Activated CD8-positive, alpha-beta memory T cell treated with anti-CD3 and anti-CD28 coated beads for 1 hour (primary cell): ENCODE results near the gene MMAB.

Experiments
- DNase-seq, 2 donors: peaks; one replicate each; pipeline ENCODE4 v3.0.0-alpha.2; 2020; ENCODE audit warnings: low read depth in 1 of 2; ENCODE audit errors: extremely low read depth in 1 of 2

The MMAB gene

GRCh38 chr12:109586385-109587296 lies 13.3 kb upstream of the MMAB start:
- DNase-seq, result no peak

- no peak for DNase-seq
Measured at GRCh38 chr12:109583733-109584132, 10.4 kb upstream of the MMAB start.

GRCh38 chr12:109582636-109583035 lies 9.3 kb upstream of the MMAB start:
- DNase-seq, result no peak

GRCh38 chr12:109581856-109582255 lies 8.6 kb upstream of the MMAB start:
- DNase-seq, result no peak

GRCh38 chr12:109581334-109581691 lies 8.0 kb upstream of the MMAB start:
- no peak for DNase-seq

- DNase-seq, result no peak
Measured at GRCh38 chr12:109580684-109581333, 7.5 kb upstream of the MMAB start.

- no peak for DNase-seq
Measured at GRCh38 chr12:109580272-109580671, 7.0 kb upstream of the MMAB start.

GRCh38 chr12:109579639-109580038 lies 6.3 kb upstream of the MMAB start:
- DNase-seq, result no peak

- DNase-seq, result no peak
Measured at GRCh38 chr12:109578330-109578927, 5.1 kb upstream of the MMAB start.

- no peak for DNase-seq
Measured at GRCh38 chr12:109577311-109577710, 4.0 kb upstream of the MMAB start.

- no peak for DNase-seq
Measured at GRCh38 chr12:109575683-109576082, 2.4 kb upstream of the MMAB start.

GRCh38 chr12:109573914-109574244 lies 575 bp upstream of the MMAB start:
- DNase-seq, result no peak

GRCh38 chr12:109572506-109572845 lies 828 bp downstream of the MMAB start:
- no peak for DNase-seq

- DNase-seq, result no peak
Measured at GRCh38 chr12:109571773-109572505, 1.4 kb downstream of the MMAB start.

GRCh38 chr12:109568486-109568885 lies 4.8 kb downstream of the MMAB start:
- no peak for DNase-seq

- no peak for DNase-seq
Measured at GRCh38 chr12:109567967-109568366, 5.3 kb downstream of the MMAB start.

GRCh38 chr12:109567296-109567695 lies 6.0 kb downstream of the MMAB start:
- DNase-seq, result no peak

- no peak for DNase-seq
Measured at GRCh38 chr12:109566424-109566823, 6.9 kb downstream of the MMAB start.

- no peak for DNase-seq
Measured at GRCh38 chr12:109563291-109564284, 9.7 kb downstream of the MMAB start.

GRCh38 chr12:109562871-109563270 lies 10.4 kb downstream of the MMAB start:
- DNase-seq, result no peak
